ENCODE measurements around the gene GOLM1. TPM values are rescaled to one million over a fixed set of nuclear protein-coding genes. Genes with fewer than 3 reads are reported as not detected.

Gene GOLM1
- total and polyA plus RNA-seq, 2 of the 13 experiments (the other 11 are each of a cell fraction or from before 2014, with no cell fraction given): 0.20 to 0.30 TPM

DNA sequence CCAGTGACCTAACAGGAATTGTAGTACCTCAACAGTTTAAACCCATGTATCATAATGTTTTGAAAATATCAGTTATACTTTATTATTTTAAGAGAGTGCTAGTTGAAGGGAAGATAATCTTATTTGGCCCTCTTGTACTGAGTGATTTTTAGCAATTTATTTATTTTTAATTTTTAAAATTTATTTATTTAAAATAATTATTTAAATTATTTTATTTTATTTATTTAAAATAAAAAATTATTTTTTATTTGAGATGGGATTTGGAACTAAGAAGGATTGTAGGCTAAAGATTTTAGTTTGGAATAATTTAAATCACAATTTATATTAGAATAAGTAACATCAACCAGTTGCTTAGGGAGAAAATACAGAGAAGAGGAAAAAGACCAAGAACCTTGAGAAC, 104.3 kb downstream of the GOLM1 start:
- no peaks in the 10 kb centered on the region for H3K4me1 ChIP-seq (ENCODE audit: insufficient read depth, low read length)
- no peaks in the 10 kb centered on the region for H3K27me3 ChIP-seq (ENCODE audit: control insufficient read depth in 1 of 2, insufficient read depth in 2 of 2, low read length in 2 of 2)
- no peak overlapping the region for H3K9ac ChIP-seq (ENCODE audit: insufficient read depth, low read depth, low read length)
- FAIRE-seq (no peak), ATAC-seq (no peak), DNase-seq (ENCODE audit: low spot score) (no peak)
- intact Hi-C loops (cut with micrococcal nuclease; ENCODE audit: unreplicated experiment): no loop called here
- no peak overlapping the region for H2AFZ ChIP-seq (ENCODE audit: low read length)
- in situ Hi-C loops (cut with HindIII; ENCODE audit: extremely low pct_ligation_motif_present, low pct_unique_long_range_greater_than_20kb): no loop called here
- H3K36me3 ChIP-seq (replicated peaks in 1 of 2; ENCODE audit: control insufficient read depth in 1 of 2, insufficient read depth in 2 of 2, low read length in 2 of 2): peaks cover 11 to 45% of the 10 kb centered on the region in 2 experiments; a peak in 4 of 5 replicates
- POLR2A ChIA-PET: no interaction called here
- H3K4me3 ChIP-seq (replicated peaks in 1 of 3; ENCODE audit: insufficient read depth in 1 of 3, low read depth in 2 of 3, low read length in 3 of 3): no peak overlapping the region
- H3K4me2 ChIP-seq (ENCODE audit: low read depth, low read length): no peak overlapping the region
- no peaks in the 10 kb centered on the region for H3K79me2 ChIP-seq (ENCODE audit: insufficient read depth, low read length)
- no peaks in the 10 kb centered on the region for H3K9me3 ChIP-seq (ENCODE audit: low read length)
- no TSS peak for BruUV-seq (replicated peaks)
- CTCF ChIA-PET (ENCODE audit: low intra/inter-chr PET ratio, low total read pairs): no interaction called here
- no peak overlapping the region for H3K27ac ChIP-seq (ENCODE audit: extremely low read length, insufficient read depth, low read length)
- no peaks in the 10 kb centered on the region for H4K20me1 ChIP-seq (ENCODE audit: insufficient read depth, low read length)
- TF ChIP-seq, protein P1, sequence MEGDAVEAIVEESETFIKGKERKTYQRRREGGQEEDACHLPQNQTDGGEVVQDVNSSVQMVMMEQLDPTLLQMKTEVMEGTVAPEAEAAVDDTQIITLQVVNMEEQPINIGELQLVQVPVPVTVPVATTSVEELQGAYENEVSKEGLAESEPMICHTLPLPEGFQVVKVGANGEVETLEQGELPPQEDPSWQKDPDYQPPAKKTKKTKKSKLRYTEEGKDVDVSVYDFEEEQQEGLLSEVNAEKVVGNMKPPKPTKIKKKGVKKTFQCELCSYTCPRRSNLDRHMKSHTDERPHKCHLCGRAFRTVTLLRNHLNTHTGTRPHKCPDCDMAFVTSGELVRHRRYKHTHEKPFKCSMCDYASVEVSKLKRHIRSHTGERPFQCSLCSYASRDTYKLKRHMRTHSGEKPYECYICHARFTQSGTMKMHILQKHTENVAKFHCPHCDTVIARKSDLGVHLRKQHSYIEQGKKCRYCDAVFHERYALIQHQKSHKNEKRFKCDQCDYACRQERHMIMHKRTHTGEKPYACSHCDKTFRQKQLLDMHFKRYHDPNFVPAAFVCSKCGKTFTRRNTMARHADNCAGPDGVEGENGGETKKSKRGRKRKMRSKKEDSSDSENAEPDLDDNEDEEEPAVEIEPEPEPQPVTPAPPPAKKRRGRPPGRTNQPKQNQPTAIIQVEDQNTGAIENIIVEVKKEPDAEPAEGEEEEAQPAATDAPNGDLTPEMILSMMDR (CRISPR knock-in tag; IDR thresholded peaks at IDR 0.05): no peak
- TF ChIP-seq, protein P2, sequence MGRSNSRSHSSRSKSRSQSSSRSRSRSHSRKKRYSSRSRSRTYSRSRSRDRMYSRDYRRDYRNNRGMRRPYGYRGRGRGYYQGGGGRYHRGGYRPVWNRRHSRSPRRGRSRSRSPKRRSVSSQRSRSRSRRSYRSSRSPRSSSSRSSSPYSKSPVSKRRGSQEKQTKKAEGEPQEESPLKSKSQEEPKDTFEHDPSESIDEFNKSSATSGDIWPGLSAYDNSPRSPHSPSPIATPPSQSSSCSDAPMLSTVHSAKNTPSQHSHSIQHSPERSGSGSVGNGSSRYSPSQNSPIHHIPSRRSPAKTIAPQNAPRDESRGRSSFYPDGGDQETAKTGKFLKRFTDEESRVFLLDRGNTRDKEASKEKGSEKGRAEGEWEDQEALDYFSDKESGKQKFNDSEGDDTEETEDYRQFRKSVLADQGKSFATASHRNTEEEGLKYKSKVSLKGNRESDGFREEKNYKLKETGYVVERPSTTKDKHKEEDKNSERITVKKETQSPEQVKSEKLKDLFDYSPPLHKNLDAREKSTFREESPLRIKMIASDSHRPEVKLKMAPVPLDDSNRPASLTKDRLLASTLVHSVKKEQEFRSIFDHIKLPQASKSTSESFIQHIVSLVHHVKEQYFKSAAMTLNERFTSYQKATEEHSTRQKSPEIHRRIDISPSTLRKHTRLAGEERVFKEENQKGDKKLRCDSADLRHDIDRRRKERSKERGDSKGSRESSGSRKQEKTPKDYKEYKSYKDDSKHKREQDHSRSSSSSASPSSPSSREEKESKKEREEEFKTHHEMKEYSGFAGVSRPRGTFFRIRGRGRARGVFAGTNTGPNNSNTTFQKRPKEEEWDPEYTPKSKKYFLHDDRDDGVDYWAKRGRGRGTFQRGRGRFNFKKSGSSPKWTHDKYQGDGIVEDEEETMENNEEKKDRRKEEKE (IDR thresholded peaks at IDR 0.05): no peak
- TF ChIP-seq MYC (CRISPR knock-in tag; IDR thresholded peaks at IDR 0.05; ENCODE audit: borderline replicate concordance) (no peak), ETV5 (CRISPR knock-in tag; IDR thresholded peaks at IDR 0.05; ENCODE audit: borderline replicate concordance) (no peak), CC2D1A (CRISPR knock-in tag; IDR thresholded peaks at IDR 0.05) (no peak), SIN3A (IDR thresholded peaks at IDR 0.05; ENCODE audit: borderline replicate concordance, low read depth, low read length) (no peak), ZBTB7A (CRISPR knock-in tag; IDR thresholded peaks at IDR 0.05) (no peak), AHR (CRISPR knock-in tag; IDR thresholded peaks at IDR 0.05) (no peak), THYN1 (CRISPR knock-in tag; IDR thresholded peaks at IDR 0.05; ENCODE audit: borderline replicate concordance, low read depth) (no peak), MIER3 (CRISPR knock-in tag; IDR thresholded peaks at IDR 0.05; ENCODE audit: borderline replicate concordance) (no peak), ZNF598 (CRISPR knock-in tag; IDR thresholded peaks at IDR 0.05; ENCODE audit: borderline replicate concordance) (no peak), TBP (CRISPR knock-in tag; IDR thresholded peaks at IDR 0.05) (no peak)
- TF ChIP-seq, protein P3, sequence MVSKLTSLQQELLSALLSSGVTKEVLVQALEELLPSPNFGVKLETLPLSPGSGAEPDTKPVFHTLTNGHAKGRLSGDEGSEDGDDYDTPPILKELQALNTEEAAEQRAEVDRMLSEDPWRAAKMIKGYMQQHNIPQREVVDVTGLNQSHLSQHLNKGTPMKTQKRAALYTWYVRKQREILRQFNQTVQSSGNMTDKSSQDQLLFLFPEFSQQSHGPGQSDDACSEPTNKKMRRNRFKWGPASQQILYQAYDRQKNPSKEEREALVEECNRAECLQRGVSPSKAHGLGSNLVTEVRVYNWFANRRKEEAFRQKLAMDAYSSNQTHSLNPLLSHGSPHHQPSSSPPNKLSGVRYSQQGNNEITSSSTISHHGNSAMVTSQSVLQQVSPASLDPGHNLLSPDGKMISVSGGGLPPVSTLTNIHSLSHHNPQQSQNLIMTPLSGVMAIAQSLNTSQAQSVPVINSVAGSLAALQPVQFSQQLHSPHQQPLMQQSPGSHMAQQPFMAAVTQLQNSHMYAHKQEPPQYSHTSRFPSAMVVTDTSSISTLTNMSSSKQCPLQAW (CRISPR knock-in tag; IDR thresholded peaks at IDR 0.05): no peak
- TF ChIP-seq, protein P4, sequence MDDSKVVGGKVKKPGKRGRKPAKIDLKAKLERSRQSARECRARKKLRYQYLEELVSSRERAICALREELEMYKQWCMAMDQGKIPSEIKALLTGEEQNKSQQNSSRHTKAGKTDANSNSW (CRISPR knock-in tag; IDR thresholded peaks at IDR 0.05; ENCODE audit: borderline replicate concordance): no peak
- TF ChIP-seq, protein P5, sequence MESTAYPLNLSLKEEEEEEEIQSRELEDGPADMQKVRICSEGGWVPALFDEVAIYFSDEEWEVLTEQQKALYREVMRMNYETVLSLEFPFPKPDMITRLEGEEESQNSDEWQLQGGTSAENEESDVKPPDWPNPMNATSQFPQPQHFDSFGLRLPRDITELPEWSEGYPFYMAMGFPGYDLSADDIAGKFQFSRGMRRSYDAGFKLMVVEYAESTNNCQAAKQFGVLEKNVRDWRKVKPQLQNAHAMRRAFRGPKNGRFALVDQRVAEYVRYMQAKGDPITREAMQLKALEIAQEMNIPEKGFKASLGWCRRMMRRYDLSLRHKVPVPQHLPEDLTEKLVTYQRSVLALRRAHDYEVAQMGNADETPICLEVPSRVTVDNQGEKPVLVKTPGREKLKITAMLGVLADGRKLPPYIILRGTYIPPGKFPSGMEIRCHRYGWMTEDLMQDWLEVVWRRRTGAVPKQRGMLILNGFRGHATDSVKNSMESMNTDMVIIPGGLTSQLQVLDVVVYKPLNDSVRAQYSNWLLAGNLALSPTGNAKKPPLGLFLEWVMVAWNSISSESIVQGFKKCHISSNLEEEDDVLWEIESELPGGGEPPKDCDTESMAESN (CRISPR knock-in tag; conservative IDR thresholded peaks at IDR 0.05): no peak
- TF ChIP-seq, protein P6, sequence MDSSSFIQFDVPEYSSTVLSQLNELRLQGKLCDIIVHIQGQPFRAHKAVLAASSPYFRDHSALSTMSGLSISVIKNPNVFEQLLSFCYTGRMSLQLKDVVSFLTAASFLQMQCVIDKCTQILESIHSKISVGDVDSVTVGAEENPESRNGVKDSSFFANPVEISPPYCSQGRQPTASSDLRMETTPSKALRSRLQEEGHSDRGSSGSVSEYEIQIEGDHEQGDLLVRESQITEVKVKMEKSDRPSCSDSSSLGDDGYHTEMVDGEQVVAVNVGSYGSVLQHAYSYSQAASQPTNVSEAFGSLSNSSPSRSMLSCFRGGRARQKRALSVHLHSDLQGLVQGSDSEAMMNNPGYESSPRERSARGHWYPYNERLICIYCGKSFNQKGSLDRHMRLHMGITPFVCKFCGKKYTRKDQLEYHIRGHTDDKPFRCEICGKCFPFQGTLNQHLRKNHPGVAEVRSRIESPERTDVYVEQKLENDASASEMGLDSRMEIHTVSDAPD (CRISPR knock-in tag; IDR thresholded peaks at IDR 0.05): no peak
